ENCODE data around the gene ZNF24. TPM values are rescaled to one million over a fixed set of nuclear protein-coding genes. Genes with fewer than 3 reads are reported as not detected.
A peak's percentile ranks its signal among the peaks of the same experiment; 100 is the strongest.

Gene ZNF24
- total and polyA plus RNA-seq, 2 of the 4 experiments (the other 2 are of a cell fraction): 7.6 to 20.8 TPM

GRCh38 chr18:35376393-35376741, 32.1 kb upstream of the ZNF24 start:
- POLR2A ChIA-PET (ENCODE audit: unreplicated experiment): no interaction called here
- no TSS peak for BruUV-seq (replicated peaks)
- no peaks in the 10 kb centered on the region for H3K9me3 ChIP-seq (ENCODE audit: control insufficient read depth, insufficient read depth, low read length)

More at GRCh38 chr18:35376393-35376741, 32.1 kb upstream of the ZNF24 start:
- Histone ChIP-seq H4K5ac (ENCODE audit: low read depth, low read length) (no peak overlapping the region; the same call in 1 of the 2 replicates), H4K8ac (ENCODE audit: low read depth in 2 of 2, low read length in 2 of 2) (peak overlapping the region; percentile 46 to 57; a peak in 3 of 4 replicates), H3K18ac (ENCODE audit: low read depth, low read length) (no peak overlapping the region), H2BK20ac (ENCODE audit: low read depth, low read length) (no peak overlapping the region), H3K4me2 (ENCODE audit: low read depth, low read length) (peak overlapping the region; percentile 86), H3K79me1 (ENCODE audit: low read depth in 1 of 2, low read length in 2 of 2) (no peaks in the 10 kb centered on the region), H2BK5ac (ENCODE audit: low read depth, low read length, poor library complexity, severe bottlenecking) (no peak overlapping the region), H3K9me1 (ENCODE audit: insufficient read depth, low read length) (no peaks in the 10 kb centered on the region), H2BK120ac (ENCODE audit: low read depth, low read length) (no peak overlapping the region), H4K91ac (ENCODE audit: insufficient read depth, low read depth, low read length) (no peak overlapping the region), H3K36me3 (ENCODE audit: control insufficient read depth, insufficient read depth, low read length) (no peaks in the 10 kb centered on the region), H4K20me1 (ENCODE audit: insufficient read depth, low read length) (no peaks in the 10 kb centered on the region), H3K56ac (ENCODE audit: extremely low read depth, insufficient read depth, low read length) (no peak overlapping the region), H3K27me3 (ENCODE audit: control insufficient read depth, insufficient read depth, low read length) (peaks cover 5% of the 10 kb centered on the region; the same call in 1 of the 2 replicates), H2AFZ (replicated peaks; ENCODE audit: low read length, poor library complexity) (peak overlapping the region; percentile 96), H3K4me3 (ENCODE audit: insufficient read depth, low read depth, low read length) (peak overlapping the region; percentile 83), H2AK5ac (ENCODE audit: low read depth, low read length) (no peak overlapping the region), H3K14ac (replicated peaks; ENCODE audit: low read depth, low read length) (no peak overlapping the region), H3K9ac (ENCODE audit: low read depth, low read length) (no peak overlapping the region), H2BK15ac (ENCODE audit: low read depth, low read length) (no peak overlapping the region; the same call in 2 of the 3 replicates), H3K27ac (ENCODE audit: insufficient read depth, low read length) (no peak overlapping the region), H3K4ac (ENCODE audit: low read depth, low read length) (peak overlapping the region; percentile 52; the same call in 1 of the 2 replicates), H3K4me1 (ENCODE audit: control insufficient read depth, insufficient read depth, low read length) (peaks cover under 1% of the 10 kb centered on the region; the same call in 1 of the 2 replicates), H3K23ac (ENCODE audit: low read depth, low read length) (no peak overlapping the region; the same call in 1 of the 2 replicates), H2AK9ac (replicated peaks; ENCODE audit: low read depth, low read length, poor library complexity) (no peak overlapping the region)
- WGBS, 2 experiments (ENCODE audit: extremely low coverage in 2 of 2, insufficient read length in 1 of 2): 44% methylated on average over 8 of the region's 13 CpGs; no CpG with 5 or more reads in 1 of the 2 experiments
- TF ChIP-seq RCOR1 (IDR thresholded peaks at IDR 0.05; ENCODE audit: insufficient replicate concordance, low read length) (no peak), CEBPB (IDR thresholded peaks at IDR 0.05; ENCODE audit: low read depth, low read length) (no peak), SMC3 (IDR thresholded peaks at IDR 0.05; ENCODE audit: low read depth, low read length) (no peak), NFE2L2 (IDR thresholded peaks at IDR 0.05; ENCODE audit: low read depth, low read length) (no peak), RAD21 (IDR thresholded peaks at IDR 0.05; ENCODE audit: low read length) (no peak), RFX5 (IDR thresholded peaks at IDR 0.05; ENCODE audit: low read depth, low read length) (no peak), ELK1 (IDR thresholded peaks at IDR 0.05; ENCODE audit: borderline replicate concordance, low read depth, low read length) (no peak), MAFK (IDR thresholded peaks at IDR 0.05; ENCODE audit: low read depth, low read length) (no peak), CTCF (conservative IDR thresholded peaks at IDR 0.05; ENCODE audit: low read depth, low read length) (no peak), BHLHE40 (IDR thresholded peaks at IDR 0.05; ENCODE audit: low read depth, low read length) (no peak), MXI1 (IDR thresholded peaks at IDR 0.05; ENCODE audit: borderline replicate concordance, low read depth, low read length) (no peak), CHD1 (IDR thresholded peaks at IDR 0.05; ENCODE audit: low read depth, low read length) (no peak), FOS (IDR thresholded peaks at IDR 0.05; ENCODE audit: low read depth, low read length) (no peak), MAZ (IDR thresholded peaks at IDR 0.05; ENCODE audit: borderline replicate concordance, low read depth, low read length) (no peak), POLR2A (IDR thresholded peaks at IDR 0.05; ENCODE audit: low read depth, low read length) (no peak), USF2 (IDR thresholded peaks at IDR 0.05; ENCODE audit: low read depth, low read length) (no peak)
- intact Hi-C loops (cut with micrococcal nuclease) (no loop called here), in situ Hi-C loops (cut with MboI; ENCODE audit: low sequenced_read_pairs) (loop anchor here (25.0 kb wide), 1 partner anchor 586 kb away; the partner anchor contains the start of gene RMP24), dilution Hi-C loops (cut with HindIII; ENCODE audit: low sequenced_read_pairs, unreplicated experiment) (no loop called here)
- DNase-seq (no peak), ATAC-seq (ENCODE audit: low read depth) (peak; percentile 6; the same call in 1 of the 2 replicates)
- CTCF ChIA-PET: interaction anchor here (1.6 kb wide), 1 partner anchor 10 kb away, joined by 3 read pairs; no protein-coding TSS in a partner anchor
